WTC11 (cell line): Measurements from ENCODE around the gene SKAP2.

Source experiments
- CTCF ChIP-seq: fragments of 200-600 bp; IDR thresholded peaks from 2 replicates; pipeline ENCODE4 v1.8.0; 2022; ENCODE audit warnings: antibody characterized with exemption
- E2F5 ChIP-seq: sonication (generic); formaldehyde crosslinking; IDR thresholded peaks from 2 replicates; pipeline ENCODE4 v1.8.1; 2022; ENCODE audit warnings: mild to moderate bottlenecking, moderate library complexity, missing genetic modification reagents
- FOXJ3 ChIP-seq: sonication (generic); formaldehyde crosslinking; IDR thresholded peaks from 2 replicates; pipeline ENCODE4 v1.9.0; 2021; ENCODE audit warnings: missing genetic modification reagents, mild to moderate bottlenecking, borderline replicate concordance
- FOXP1 ChIP-seq: sonication (generic); formaldehyde crosslinking; IDR thresholded peaks from 2 replicates; pipeline ENCODE4 v1.8.0; 2022; ENCODE audit warnings: missing genetic modification reagents, mild to moderate bottlenecking, moderate library complexity, borderline replicate concordance
- GABPB1 ChIP-seq: sonication (generic); formaldehyde crosslinking; IDR thresholded peaks from 2 replicates; pipeline ENCODE4 v1.8.1; 2023; ENCODE audit warnings: mild to moderate bottlenecking, missing genetic modification reagents
- MAX ChIP-seq: sonication (generic); formaldehyde crosslinking; IDR thresholded peaks from 2 replicates; pipeline ENCODE4 v1.8.0; 2022; ENCODE audit warnings: mild to moderate bottlenecking, missing genetic modification reagents
- RELA ChIP-seq: sonication (generic); formaldehyde crosslinking; IDR thresholded peaks from 2 replicates; pipeline ENCODE4 v1.8.1; 2022; ENCODE audit warnings: missing genetic modification reagents, mild to moderate bottlenecking, borderline replicate concordance
- USF2 ChIP-seq: sonication (generic); formaldehyde crosslinking; IDR thresholded peaks from 2 replicates; pipeline ENCODE4 v1.8.1; 2023; ENCODE audit warnings: mild to moderate bottlenecking, missing genetic modification reagents, moderate library complexity

- TF ChIP-seq FOXJ3 (no peak), GABPB1 (no peak), FOXP1 (CRISPR knock-in tag) (no peak), E2F5 (no peak), CTCF (no peak), MAX (CRISPR knock-in tag) (no peak), RELA (CRISPR knock-in tag) (no peak), USF2 (CRISPR knock-in tag) (no peak)
Measured at GRCh38 chr7:26673271-26673670, 191.1 kb downstream of the SKAP2 start.
